Neural cell (in vitro differentiated cells): Measurements from ENCODE around the gene FEN1. TPM values are rescaled to one million over a fixed set of nuclear protein-coding genes. Genes with fewer than 3 reads are reported as not detected.

Source experiments
- H2AFZ ChIP-seq: fragments of 200-600, 300-800 bp; sonication (generic), shearing (Covaris generic); 2 replicates; pipeline ENCODE4 v1.6.0; 2014; ENCODE audit warnings: low read depth, mild to moderate bottlenecking, antibody characterized with exemption, low read length, moderate library complexity
- H3F3A ChIP-seq: fragments of 200-600 bp; shearing (Covaris generic); 2 replicates; pipeline ENCODE4 v1.6.1; 2016; ENCODE audit warnings: mild to moderate bottlenecking, moderate library complexity, mixed read lengths, antibody characterized with exemption, low read length; ENCODE audit not compliant: insufficient read depth, poor library complexity, severe bottlenecking
- H3K27ac ChIP-seq: fragments of 200-600, 300-800 bp; sonication (generic), shearing (Covaris generic); 2 replicates; pipeline ENCODE4 v1.5.1; 2014; ENCODE audit warnings: mild to moderate bottlenecking, low read length, moderate library complexity
- H3K27me3 ChIP-seq: fragments of 300-800, 200-600 bp; sonication (generic), shearing (Covaris generic); 2 replicates; pipeline ENCODE4 v1.6.0; 2014; ENCODE audit warnings: mild to moderate bottlenecking, low read depth, low read length, moderate library complexity; ENCODE audit not compliant: insufficient read depth
- H3K36me3 ChIP-seq: fragments of 300-800, 200-600 bp; sonication (generic), shearing (Covaris generic); 2 replicates; pipeline ENCODE4 v1.5.1; 2014; ENCODE audit warnings: mild to moderate bottlenecking, antibody characterized with exemption, low read length, moderate library complexity; ENCODE audit not compliant: insufficient read depth
- H3K4me2 ChIP-seq: fragments of 300-800, 200-600 bp; sonication (generic), shearing (Covaris generic); 2 replicates; pipeline ENCODE4 v1.6.0; 2014; ENCODE audit warnings: mild to moderate bottlenecking, low read length
- H3K4me3 ChIP-seq: fragments of 300-800, 200-600 bp; sonication (generic), shearing (Covaris generic); 2 replicates; pipeline ENCODE4 v1.5.1; 2014; ENCODE audit warnings: mild to moderate bottlenecking, low read length, moderate library complexity
- H3K79me2 ChIP-seq: fragments of 200-600 bp; shearing (Covaris generic); replicated peaks from 2 replicates; pipeline ENCODE4 v1.6.0; 2014; ENCODE audit warnings: mild to moderate bottlenecking, low read length, moderate library complexity; ENCODE audit not compliant: insufficient read depth
- H3K9ac ChIP-seq: fragments of 300-800, 200-600 bp; sonication (generic), shearing (Covaris generic); 2 replicates; pipeline ENCODE4 v1.6.1; 2016; ENCODE audit warnings: mild to moderate bottlenecking, low read length, mixed read lengths
- H3K9me2 ChIP-seq: fragments of 200-600 bp; shearing (Covaris generic); 2 replicates; pipeline ENCODE4 v1.6.1; 2016; ENCODE audit warnings: mild to moderate bottlenecking, low read length, mixed read lengths; ENCODE audit not compliant: insufficient read depth
- H3K9me3 ChIP-seq: fragments of 200-600, 300-800 bp; sonication (generic), shearing (Covaris generic); 2 replicates; pipeline ENCODE4 v1.6.1; 2016; ENCODE audit warnings: mild to moderate bottlenecking, mixed run types, low read length, moderate library complexity, mixed read lengths
- H4K20me1 ChIP-seq: fragments of 200-600 bp; shearing (Covaris generic); 2 replicates; pipeline ENCODE4 v1.6.1; 2016; ENCODE audit warnings: mild to moderate bottlenecking, mixed run types; ENCODE audit not compliant: insufficient read depth
- CTCF ChIP-seq: fragments of 450-650 bp; IDR thresholded peaks from 2 replicates; pipeline ENCODE4 v1.5.1; 2014; ENCODE audit warnings: antibody characterized with exemption, mild to moderate bottlenecking, moderate library complexity; ENCODE audit not compliant: poor library complexity, severe bottlenecking
- EP300 ChIP-seq: fragments of 450-650 bp; conservative IDR thresholded peaks from 2 replicates; pipeline ENCODE4 v1.6.1; 2014; ENCODE audit warnings: antibody characterized with exemption, mild to moderate bottlenecking, moderate library complexity; ENCODE audit not compliant: poor library complexity, severe bottlenecking
- EZH2 ChIP-seq: fragments of 200-600, 300-800 bp; shearing (Covaris generic), sonication (generic); IDR thresholded peaks from 2 replicates; pipeline ENCODE4 v1.6.1; 2014; ENCODE audit warnings: antibody characterized with exemption, low read length, borderline replicate concordance, mild to moderate bottlenecking; ENCODE audit not compliant: insufficient read depth, poor library complexity, severe bottlenecking
- MXI1 ChIP-seq: fragments of 450-650 bp; conservative IDR thresholded peaks from 2 replicates; pipeline ENCODE4 v1.6.1; 2014; ENCODE audit warnings: antibody characterized with exemption, mild to moderate bottlenecking; ENCODE audit not compliant: poor library complexity, severe bottlenecking
- POLR2AphosphoS5 ChIP-seq: IDR thresholded peaks from 2 replicates; pipeline ENCODE4 v1.6.1; 2012
- RAD21 ChIP-seq: fragments of 450-650 bp; conservative IDR thresholded peaks from 2 replicates; pipeline ENCODE4 v1.6.1; 2014; ENCODE audit warnings: antibody characterized with exemption, mild to moderate bottlenecking, moderate library complexity
- REST ChIP-seq: IDR thresholded peaks from 2 replicates; pipeline ENCODE4 v1.6.1; 2012; ENCODE audit warnings: borderline replicate concordance
- SMC3 ChIP-seq: fragments of 450-650 bp; conservative IDR thresholded peaks from 2 replicates; pipeline ENCODE4 v1.6.1; 2014; ENCODE audit warnings: antibody characterized with exemption, mild to moderate bottlenecking, moderate library complexity; ENCODE audit not compliant: poor library complexity
- TAF1 ChIP-seq: IDR thresholded peaks from 2 replicates; pipeline ENCODE4 v1.6.1; 2012; ENCODE audit warnings: low read depth
- polyA plus RNA-seq: library from polyadenylated mRNA; depleted of rRNA; stranded (reverse); fragments of >200 nt; gene quantifications from 2 replicates; pipeline ENCODE4 v1.2.3, GENCODE V29; 2014

The FEN1 gene
- polyA plus RNA-seq, 1 donor from 2014 or later = 27.2 TPM

GRCh38 chr11:61757213-61757862 lies 35.4 kb upstream of the FEN1 start:
- no peak for TF ChIP-seq EZH2
- no peak for TF ChIP-seq MXI1
- no peak for TF ChIP-seq REST
- no peak for TF ChIP-seq POLR2AphosphoS5
- no peak for TF ChIP-seq TAF1
- no peak for TF ChIP-seq SMC3
- no peak for TF ChIP-seq RAD21
- no peak for TF ChIP-seq CTCF
- TF ChIP-seq EP300 = no peak
- Histone ChIP-seq H3K36me3 (no peaks in the 10 kb centered on the region), H4K20me1 (no peaks in the 10 kb centered on the region), H3K9ac (no peak overlapping the region), H3K9me3 (no peaks in the 10 kb centered on the region), H3K27ac (no peak overlapping the region), H3K79me2 (no peaks in the 10 kb centered on the region), H2AFZ (no peak overlapping the region), H3F3A (no peaks in the 10 kb centered on the region), H3K27me3 (peaks cover 9% of the 10 kb centered on the region), H3K4me2 (no peak overlapping the region), H3K9me2 (no peaks in the 10 kb centered on the region), H3K4me3 (no peak overlapping the region)

GRCh38 chr11:61760946-61761345 lies 31.8 kb upstream of the FEN1 start:
- H3K9me2 ChIP-seq = no peaks in the 10 kb centered on the region
- no peak overlapping the region for H3K4me3 ChIP-seq
- H4K20me1 ChIP-seq = no peaks in the 10 kb centered on the region
- H3K27me3 ChIP-seq = no peaks in the 10 kb centered on the region
- H3K9ac ChIP-seq = no peak overlapping the region
- H3K4me2 ChIP-seq = no peak overlapping the region
- no peaks in the 10 kb centered on the region for H3K79me2 ChIP-seq
- H3F3A ChIP-seq = no peaks in the 10 kb centered on the region
- H3K9me3 ChIP-seq = no peaks in the 10 kb centered on the region
- no peak overlapping the region for H2AFZ ChIP-seq
- H3K36me3 ChIP-seq = no peaks in the 10 kb centered on the region
- TF ChIP-seq REST (no peak), CTCF (no peak), MXI1 (no peak), SMC3 (no peak), POLR2AphosphoS5 (no peak), RAD21 (no peak), TAF1 (no peak), EP300 (no peak), EZH2 (no peak)
- H3K27ac ChIP-seq = no peak overlapping the region
